RKO (cell line): ENCODE results near the gene RPS6KL1.

Experiments
- DNase-seq: peaks from one replicate; pipeline ENCODE4 v3.0.0-alpha.2; 2016; ENCODE audit warnings: low spot score

The RPS6KL1 gene

GRCh38 chr14:74911704-74912103 is 11.4 kb downstream of the RPS6KL1 start:
- DNase-seq, result no peak

- DNase-seq, result no peak
Measured at GRCh38 chr14:74911221-74911620, 11.8 kb downstream of the RPS6KL1 start.

GRCh38 chr14:74910556-74910955 is 12.5 kb downstream of the RPS6KL1 start:
- DNase-seq, result no peak

GRCh38 chr14:74909911-74910310 is 13.1 kb downstream of the RPS6KL1 start:
- DNase-seq, result no peak

GRCh38 chr14:74909501-74909900 is 13.6 kb downstream of the RPS6KL1 start:
- DNase-seq, result no peak

- no peak for DNase-seq
Measured at GRCh38 chr14:74908861-74909341, 14.2 kb downstream of the RPS6KL1 start.

- no peak for DNase-seq
Measured at GRCh38 chr14:74907744-74908143, 15.3 kb downstream of the RPS6KL1 start.

GRCh38 chr14:74906925-74907521 is 16.0 kb downstream of the RPS6KL1 start:
- no peak for DNase-seq

GRCh38 chr14:74905595-74906142 is 17.4 kb downstream of the RPS6KL1 start:
- peak; percentile 29 for DNase-seq

- no peak for DNase-seq
Measured at GRCh38 chr14:74904635-74905503, 18.2 kb downstream of the RPS6KL1 start.

GRCh38 chr14:74902941-74903705 is 19.9 kb downstream of the RPS6KL1 start:
- DNase-seq, result no peak

- DNase-seq, result no peak
Measured at GRCh38 chr14:74898694-74899093, 24.4 kb downstream of the RPS6KL1 start.

- no peak for DNase-seq
Measured at GRCh38 chr14:74898083-74898482, 25.0 kb downstream of the RPS6KL1 start.

- DNase-seq, result no peak
Measured at GRCh38 chr14:74897642-74898041, 25.4 kb downstream of the RPS6KL1 start.

- DNase-seq, result no peak
Measured at GRCh38 chr14:74896400-74896799, 26.7 kb downstream of the RPS6KL1 start.

GRCh38 chr14:74893614-74894091 is 29.4 kb downstream of the RPS6KL1 start:
- no peak for DNase-seq

- DNase-seq, result no peak
Measured at GRCh38 chr14:74892745-74893144, 30.3 kb downstream of the RPS6KL1 start.

GRCh38 chr14:74891870-74892269 is 31.2 kb downstream of the RPS6KL1 start:
- peak; percentile 46 for DNase-seq

- DNase-seq, result no peak
Measured at GRCh38 chr14:74890262-74890661, 32.8 kb downstream of the RPS6KL1 start.

GRCh38 chr14:74888164-74889158 is 34.6 kb downstream of the RPS6KL1 start:
- no peak for DNase-seq

GRCh38 chr14:74886001-74886400 is 37.1 kb downstream of the RPS6KL1 start:
- DNase-seq, result no peak
